NCI-H128 (cell line): ENCODE results near the gene PNMA8C.
A peak's percentile ranks its signal among the peaks of the same experiment; 100 is the strongest.

Experiments
- DNase-seq: peaks from one replicate; lab custom pipeline; 2025; ENCODE audit not compliant: unreplicated experiment; lab: John Stamatoyannopoulos, UW

Gene PNMA8C

GRCh38 chr19:46428239-46429135 is at the start of gene PNMA8C:
PNMA8C (minus strand) TSS chr19:46428936; CDS start chr19:46428359, 577 bp downstream.
- no peak for DNase-seq

- no peak for DNase-seq
These were observed 47.2 kb upstream of the PNMA8C start for GRCh38 chr19:46475986-46476385.

GRCh38 chr19:46474211-46474610 is 45.5 kb upstream of the PNMA8C start:
- no peak for DNase-seq

GRCh38 chr19:46472592-46472991 is 43.9 kb upstream of the PNMA8C start:
- DNase-seq: no peak

GRCh38 chr19:46471811-46472543 is 43.2 kb upstream of the PNMA8C start:
- DNase-seq: no peak

- peak; percentile 89 for DNase-seq
These were observed 42.5 kb upstream of the PNMA8C start, which contains the start of gene PNMA8A for GRCh38 chr19:46471116-46471733. PNMA8A (minus strand) TSS chr19:46471563; CDS start chr19:46471035, 528 bp downstream.

- no peak for DNase-seq
These were observed 41.6 kb upstream of the PNMA8C start for GRCh38 chr19:46470376-46470775.

GRCh38 chr19:46469541-46470185 is 40.9 kb upstream of the PNMA8C start:
- DNase-seq: no peak

GRCh38 chr19:46466536-46467196 is 37.9 kb upstream of the PNMA8C start:
- DNase-seq: no peak

- DNase-seq: no peak
These were observed 34.8 kb upstream of the PNMA8C start for GRCh38 chr19:46463516-46463915.

GRCh38 chr19:46461537-46461936 is 32.8 kb upstream of the PNMA8C start:
- no peak for DNase-seq

- no peak for DNase-seq
These were observed 32.2 kb upstream of the PNMA8C start for GRCh38 chr19:46460981-46461380.

- DNase-seq: no peak
These were observed 31.3 kb upstream of the PNMA8C start for GRCh38 chr19:46460055-46460454.

GRCh38 chr19:46456930-46457329 is 28.2 kb upstream of the PNMA8C start:
- no peak for DNase-seq

- no peak for DNase-seq
These were observed 25.5 kb upstream of the PNMA8C start for GRCh38 chr19:46454244-46454643.

GRCh38 chr19:46453661-46454060 is 24.9 kb upstream of the PNMA8C start:
- no peak for DNase-seq

- no peak for DNase-seq
These were observed 23.4 kb upstream of the PNMA8C start for GRCh38 chr19:46452186-46452585.

GRCh38 chr19:46451352-46451751 is 22.6 kb upstream of the PNMA8C start:
- no peak for DNase-seq

- no peak for DNase-seq
These were observed 22.0 kb upstream of the PNMA8C start for GRCh38 chr19:46450737-46451136.

GRCh38 chr19:46449228-46449627 is 20.5 kb upstream of the PNMA8C start:
- no peak for DNase-seq

GRCh38 chr19:46448601-46449000 is 19.9 kb upstream of the PNMA8C start:
- DNase-seq: no peak
